HG02588 (cell line): ENCODE data around the gene SH3BP5L.

Source experiments
- ATAC-seq: cut with Tn5 transposase; IDR thresholded peaks from one replicate; pipeline ENCODE4 v1.9.1; 2021; ENCODE audit warnings: mild to moderate bottlenecking, moderate library complexity; ENCODE audit not compliant: unreplicated experiment

Gene SH3BP5L

GRCh38 chr1:248825909-248826760 is at the start of gene SH3BP5L:
SH3BP5L (minus strand) TSS chr1:248825915; CDS start chr1:248824935, 980 bp downstream.
- ATAC-seq = peak; percentile 87

- peak; percentile 51 for ATAC-seq
Measured at GRCh38 chr1:248873993-248874533, 48.3 kb upstream of the SH3BP5L start.

DNA sequence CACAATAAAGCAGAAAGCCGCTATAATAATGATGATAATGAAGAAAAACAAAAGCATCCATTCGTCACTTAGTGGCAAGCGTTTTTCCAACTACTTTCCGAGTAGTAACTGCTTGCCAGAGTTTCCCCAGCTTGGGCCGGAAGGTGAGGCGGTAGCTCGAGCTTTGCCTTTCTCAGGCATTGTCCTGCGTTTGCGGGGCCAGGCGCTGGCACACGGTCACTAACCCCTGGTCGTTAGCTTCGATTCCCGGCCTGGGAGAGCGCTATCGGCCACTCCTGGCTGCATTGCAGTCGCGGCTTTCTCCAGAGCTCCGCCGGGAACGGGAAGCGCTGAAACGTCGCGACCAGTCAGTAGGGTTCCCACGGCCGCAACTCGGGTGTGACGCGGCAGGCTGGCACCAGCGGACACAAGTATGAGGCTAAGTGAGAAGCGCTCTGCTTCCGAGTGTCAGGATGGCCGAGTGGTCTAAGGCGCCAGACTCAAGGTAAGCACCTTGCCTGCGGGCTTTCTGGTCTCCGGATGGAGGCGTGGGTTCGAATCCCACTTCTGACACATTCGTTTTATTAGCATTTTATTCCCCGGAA is 47.8 kb upstream of the SH3BP5L start:
- ATAC-seq = peak; percentile 80

DNA sequence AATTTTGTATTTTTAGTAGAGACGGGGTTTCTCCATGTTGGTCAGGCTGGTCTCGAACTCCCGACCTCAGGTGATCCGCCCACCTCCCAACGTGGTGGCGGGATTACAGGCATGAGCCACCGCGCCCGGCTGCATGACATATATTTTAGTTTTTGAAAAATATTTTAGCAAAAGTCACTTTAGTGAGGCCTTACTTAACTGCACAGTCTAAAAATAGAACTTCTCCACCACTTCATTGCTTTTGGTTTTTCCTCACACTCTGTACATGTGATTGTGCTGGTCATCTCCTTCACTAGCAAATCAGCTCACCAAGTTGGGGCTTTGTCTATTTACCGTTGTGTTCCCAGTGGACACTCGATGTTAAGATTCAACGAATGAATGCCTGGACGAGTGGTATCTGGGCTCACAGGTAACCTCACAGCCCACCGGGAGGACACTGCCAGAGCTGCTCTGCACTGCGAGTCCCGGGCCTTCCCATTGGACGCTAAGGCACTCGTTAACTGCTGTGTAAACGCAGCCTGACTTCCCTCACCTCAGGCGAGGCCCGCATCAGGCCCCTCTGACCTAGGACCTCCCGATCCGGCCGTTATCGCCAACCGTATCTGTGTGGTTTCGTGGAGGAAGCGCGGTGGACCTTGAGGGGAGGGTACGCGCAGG is 47.2 kb upstream of the SH3BP5L start:
- peak; percentile 45 for ATAC-seq

DNA sequence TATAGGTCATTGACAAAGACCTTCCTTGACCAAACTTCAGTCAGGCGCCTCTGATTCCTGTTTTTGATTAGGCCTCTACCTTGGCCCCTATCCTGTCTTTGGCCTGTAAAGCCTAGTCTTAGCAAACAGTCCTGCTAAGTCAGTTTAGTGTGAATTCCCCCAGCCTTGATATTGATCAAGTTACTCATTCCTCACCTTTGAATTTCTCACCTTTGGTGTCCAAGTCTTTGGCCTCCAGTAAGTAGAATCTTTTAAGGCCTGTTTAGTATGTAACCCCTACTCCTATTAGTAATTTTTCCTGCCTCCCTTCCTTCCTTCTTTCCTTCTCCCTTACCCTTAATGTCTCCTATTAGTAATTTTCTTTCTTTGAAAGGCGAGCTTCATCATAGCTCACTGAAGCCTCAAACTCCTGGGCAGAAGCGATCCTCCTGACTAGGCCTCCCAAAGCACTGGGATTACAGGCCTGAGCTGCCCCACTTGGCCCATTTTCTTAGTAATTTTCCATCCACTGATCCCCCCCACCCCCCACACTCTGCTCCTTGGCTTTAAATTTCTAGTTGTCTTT is 46.2 kb upstream of the SH3BP5L start:
- ATAC-seq = no peak

DNA sequence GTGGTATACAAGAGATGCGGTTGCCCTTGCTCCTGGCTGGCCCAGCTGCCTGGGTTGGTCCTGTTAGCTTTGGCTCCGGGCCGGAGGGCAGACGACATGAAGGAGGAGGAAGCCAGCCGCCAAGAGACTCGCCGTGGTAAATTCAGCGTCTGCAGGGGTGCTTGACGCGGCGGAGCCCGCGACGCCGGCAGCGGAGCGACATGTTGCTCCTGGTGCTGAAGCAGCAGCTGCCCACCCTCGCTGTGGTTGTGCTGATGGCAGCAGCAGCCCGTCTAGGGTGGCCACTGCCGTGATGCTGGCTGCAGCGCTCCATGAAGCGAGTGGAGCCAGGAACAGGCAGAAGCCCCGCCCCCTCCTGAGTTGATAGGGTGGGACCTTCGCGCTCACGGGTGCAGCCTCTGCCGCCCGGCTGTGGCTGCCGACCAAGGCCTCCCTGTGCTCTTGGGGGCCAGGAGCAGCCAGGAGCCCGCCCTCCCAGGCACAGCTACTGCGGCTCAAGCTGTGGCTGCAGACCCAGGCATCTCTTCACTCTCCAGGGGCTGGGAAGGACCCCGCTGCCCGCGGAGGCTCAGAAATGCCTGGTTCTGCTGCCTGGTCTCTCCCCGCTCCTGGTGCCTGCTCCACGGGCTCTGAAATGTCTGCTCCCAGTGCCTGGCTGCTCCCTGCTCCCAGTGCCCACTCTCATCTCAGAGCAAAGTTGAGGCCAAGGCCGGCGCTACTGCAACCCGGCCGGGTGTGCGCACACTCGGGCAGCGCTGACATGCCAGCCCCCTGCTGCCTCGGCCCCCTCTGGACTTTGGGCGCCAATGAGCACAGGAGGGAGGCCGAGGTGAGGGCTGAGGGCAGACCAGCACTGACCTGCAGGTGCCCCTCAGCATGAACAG is 37.5 kb upstream of the SH3BP5L start:
- ATAC-seq = peak; percentile 67

DNA sequence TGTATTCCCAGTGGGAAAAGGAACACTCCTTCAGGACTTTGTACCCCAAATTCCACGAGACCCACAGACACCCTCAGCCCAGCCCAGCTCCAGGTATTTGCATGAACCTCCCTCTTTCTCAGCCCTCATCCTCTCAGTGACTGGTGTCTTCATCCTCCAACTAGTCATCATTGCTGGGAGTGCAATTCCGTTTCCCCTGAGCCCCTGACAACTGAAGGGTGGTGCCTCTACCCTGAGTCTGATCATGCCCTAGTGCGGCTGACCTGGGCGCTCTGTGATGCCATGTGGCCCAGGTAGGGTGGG is 36.9 kb upstream of the SH3BP5L start:
- peak; percentile 1 for ATAC-seq

DNA sequence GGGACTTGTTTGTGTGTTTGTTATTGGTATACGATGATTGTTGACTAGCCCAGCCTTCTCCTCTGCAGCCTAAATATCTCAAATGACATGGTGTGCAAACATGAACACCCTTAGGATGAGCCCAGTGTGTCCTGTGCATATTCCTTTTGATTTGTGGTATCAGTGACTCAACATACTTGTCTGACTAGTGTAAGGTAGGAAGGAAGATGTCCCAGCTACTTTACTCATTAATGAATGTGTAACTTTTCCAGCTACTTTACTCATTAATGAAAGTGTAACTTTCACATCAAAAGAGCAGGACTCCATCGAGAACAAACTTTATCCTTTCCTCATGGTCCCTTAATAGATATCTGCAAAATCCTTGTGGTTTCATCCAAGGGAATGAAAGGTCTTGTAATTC is 35.9 kb upstream of the SH3BP5L start:
- ATAC-seq = no peak

GRCh38 chr1:248860007-248860406 is 34.3 kb upstream of the SH3BP5L start:
- no peak for ATAC-seq

DNA sequence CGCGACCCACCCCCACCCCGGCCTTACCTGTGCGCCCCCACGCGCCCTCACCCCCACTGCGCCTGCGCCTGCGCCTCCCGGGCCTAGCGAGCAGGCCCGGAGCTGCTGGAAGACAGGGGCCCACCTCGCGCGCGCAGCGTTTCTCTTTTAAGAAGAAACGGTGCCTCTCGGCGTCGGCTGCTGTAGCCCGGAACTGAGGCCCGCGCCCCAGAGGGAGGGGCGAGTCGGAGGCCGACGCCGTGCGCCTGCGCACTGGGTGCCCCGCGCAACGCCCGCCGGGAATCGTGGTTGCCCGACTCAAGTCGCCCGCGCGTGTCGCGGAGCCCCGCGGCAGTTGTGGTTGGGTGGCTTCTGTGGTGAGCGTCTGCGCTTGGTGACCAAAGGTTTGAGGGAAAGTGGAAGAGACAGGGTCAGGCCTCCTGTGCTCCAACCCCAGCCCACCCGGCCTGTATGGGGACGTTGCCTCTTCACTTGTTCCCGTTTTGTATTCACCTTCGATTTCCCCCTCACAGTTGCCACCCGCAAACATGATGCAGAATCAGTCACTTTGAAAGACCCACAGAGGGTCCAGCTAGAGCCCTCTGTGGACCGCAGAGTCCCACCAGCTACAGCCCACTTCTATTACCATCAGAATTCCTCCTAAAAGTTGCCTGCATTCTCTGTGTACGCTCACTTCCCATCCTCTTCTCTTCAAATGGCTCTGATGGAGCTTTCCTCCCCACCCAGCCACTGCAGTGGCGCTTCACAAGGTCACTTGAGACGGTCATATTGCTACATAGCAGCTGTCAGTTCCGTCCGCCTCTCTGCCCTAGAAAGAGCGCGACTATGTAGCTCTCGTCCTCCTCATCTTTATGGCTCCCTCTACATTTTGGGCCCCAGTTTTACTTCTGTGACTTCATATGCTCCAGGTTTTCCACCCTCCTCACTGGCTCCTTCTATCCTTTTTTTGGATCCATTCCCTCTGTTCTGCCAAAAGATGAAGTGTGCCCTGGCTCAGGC is 33.5 kb upstream of the SH3BP5L start, which contains the start of gene ZNF692:
TSS of gene ZNF692 (minus strand) at position 195 of the 999 bp plus-strand sequence. CDS start 776 bp downstream, outside the sequence.
- ATAC-seq = peak; percentile 78

DNA sequence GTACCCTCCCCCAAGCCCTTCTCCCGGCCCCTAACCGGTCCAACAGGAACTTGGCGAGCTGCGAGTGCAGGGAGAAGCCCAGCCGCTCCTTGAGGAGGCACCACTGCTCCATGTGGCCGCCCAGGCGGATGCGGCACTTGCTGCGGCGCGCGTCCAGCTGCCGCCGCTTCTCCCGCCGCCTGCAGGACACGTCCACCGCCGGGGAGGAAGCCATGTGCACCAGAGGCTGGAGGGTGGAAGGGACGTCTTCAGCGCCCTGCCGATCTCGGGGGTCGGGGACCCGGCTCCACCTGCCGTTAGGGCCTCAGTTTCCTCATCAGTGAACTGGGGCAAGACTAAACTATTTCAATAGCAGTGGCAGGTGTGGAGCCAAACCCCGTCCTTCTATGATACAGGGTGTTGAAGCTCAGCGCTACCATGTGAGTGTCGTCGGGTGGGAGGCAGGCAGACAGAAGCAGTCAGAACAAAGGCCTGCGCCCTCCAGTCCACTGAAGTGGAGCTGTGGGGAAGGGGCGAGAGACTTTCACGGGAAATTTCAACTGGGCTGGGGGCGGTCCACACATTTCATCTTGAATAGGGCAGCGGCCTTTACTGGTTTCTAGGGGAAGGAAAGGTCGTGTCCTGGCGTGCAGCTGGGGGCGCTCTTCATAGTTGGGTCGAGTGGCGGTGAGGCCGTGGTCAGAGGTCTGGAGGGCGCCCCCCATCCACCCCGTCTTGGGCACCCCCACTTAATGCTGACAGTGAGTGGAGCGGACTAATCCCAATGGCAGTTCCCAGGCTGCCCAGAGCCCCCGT is 32.6 kb upstream of the SH3BP5L start:
- peak; percentile 32 for ATAC-seq

- no peak for ATAC-seq
Measured at GRCh38 chr1:248857749-248858095, 32.0 kb upstream of the SH3BP5L start.

GRCh38 chr1:248857201-248857600 is 31.5 kb upstream of the SH3BP5L start:
- ATAC-seq = no peak

DNA sequence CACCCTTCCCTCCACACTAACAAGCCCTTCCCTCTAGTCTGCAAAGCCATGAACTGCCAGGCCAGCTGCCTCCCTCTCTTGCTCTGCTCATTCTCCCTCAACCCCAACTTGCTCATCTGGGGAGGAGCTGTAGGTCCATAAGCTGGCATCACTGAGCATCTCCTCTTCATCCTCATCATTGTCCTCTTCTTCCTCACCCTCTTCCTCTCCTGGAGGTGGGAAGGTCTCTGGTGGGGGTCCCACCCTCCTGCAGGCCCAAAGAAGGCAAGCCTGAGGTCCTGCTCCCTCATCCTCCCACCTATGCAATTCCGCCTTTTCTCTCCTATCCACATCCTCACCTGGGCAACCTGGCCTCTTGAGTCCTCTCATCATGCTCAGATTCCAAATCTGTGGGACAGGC is 30.5 kb upstream of the SH3BP5L start:
- ATAC-seq = no peak

DNA sequence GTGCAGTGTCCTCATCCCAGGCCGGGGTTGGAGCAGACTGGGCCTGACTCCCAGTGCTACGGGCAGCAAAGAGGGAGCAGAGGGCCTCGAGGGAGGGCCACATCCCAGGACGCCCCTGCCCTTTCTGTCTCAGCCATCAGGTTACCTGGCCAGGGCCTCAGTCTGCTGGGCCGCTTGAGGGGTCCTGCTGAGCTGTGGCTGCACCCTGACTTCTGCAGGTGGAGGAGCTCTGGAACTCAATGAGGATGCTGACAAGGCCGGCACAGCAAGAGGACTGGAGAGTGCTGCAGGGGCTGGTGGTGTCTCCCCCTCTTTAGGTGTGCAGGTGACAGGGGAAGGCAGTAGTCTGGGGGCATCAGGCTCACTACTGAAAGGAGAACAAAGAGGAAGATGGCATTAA is 29.9 kb upstream of the SH3BP5L start:
- no peak for ATAC-seq

DNA sequence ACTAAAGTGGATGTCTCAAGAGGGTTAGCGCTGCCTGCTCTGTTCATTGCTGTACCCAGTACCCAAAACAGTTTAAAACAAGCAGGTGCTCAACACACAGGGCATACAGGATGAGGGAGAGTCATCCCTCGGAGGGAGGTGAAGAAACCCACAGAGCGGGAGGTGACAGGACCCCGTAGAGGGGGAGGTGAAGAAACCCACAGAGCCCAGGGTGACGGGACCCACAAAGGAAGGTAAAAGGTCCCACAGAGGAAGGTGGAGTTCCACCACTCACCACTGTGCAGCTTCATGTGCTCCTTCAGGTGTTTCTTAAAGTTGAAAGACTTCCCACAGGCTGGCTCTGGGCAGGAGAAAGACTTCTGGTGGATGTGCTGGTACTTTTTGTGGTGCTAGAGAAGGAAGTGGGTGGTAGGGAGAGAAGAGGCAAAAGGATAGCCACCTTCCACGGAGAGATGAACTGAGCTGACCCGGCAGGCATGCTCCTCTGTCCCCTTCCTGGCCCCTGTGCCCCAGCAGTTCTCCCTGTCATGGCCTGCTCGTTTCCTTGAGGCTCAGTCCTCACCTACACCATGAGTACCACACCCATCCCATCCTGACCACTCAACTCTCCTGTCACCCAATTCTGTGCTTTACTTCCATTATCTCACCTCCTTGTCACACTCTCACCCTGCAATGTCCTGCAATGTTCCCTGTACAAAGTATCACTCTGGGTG is 28.1 kb upstream of the SH3BP5L start:
- ATAC-seq = no peak

- no peak for ATAC-seq
Measured at GRCh38 chr1:248852481-248853405, 27.0 kb upstream of the SH3BP5L start.
